IMR-90 (cell line): ENCODE data around the gene TNNI2. TPM values are rescaled to one million over a fixed set of nuclear protein-coding genes. Genes with fewer than 3 reads are reported as not detected.
A peak's percentile ranks its signal among the peaks of the same experiment; 100 is the strongest.

Experiments used
- ATAC-seq: fragments of 200-7000 bp; cut with Tn5 transposase; 2 replicates; pipeline ENCODE4 v1.9.1; 2020; ENCODE audit warnings: low read depth, mild to moderate bottlenecking, moderate library complexity
- BruUV-seq: library from RNA; stranded (reverse); fragments of 400-500 nt; replicated peaks from 2 replicates; lab custom pipeline; 2021; lab: Mats Ljungman, UMichigan
- CTCF ChIA-PET: fragments of 300-600 bp; formaldehyde crosslinking; extraction: SDS; loops from one replicate; lab custom pipeline; 2021; ENCODE audit warnings: antibody characterized with exemption; lab: Yijun Ruan, JAX
- POLR2A ChIA-PET: fragments of 300-600 bp; sonication (Branson Sonifier 250); formaldehyde crosslinking; loops from one replicate; lab custom pipeline; 2022; ENCODE audit warnings: antibody characterized with exemption; ENCODE audit not compliant: unreplicated experiment; lab: Charles Lee
- DNase-seq: peaks from one replicate; pipeline ENCODE4 v3.0.0; 2013
- H2AFZ ChIP-seq: replicated peaks from 2 replicates; pipeline ENCODE3; 2013; ENCODE audit warnings: low read length, mild to moderate bottlenecking; ENCODE audit not compliant: poor library complexity
- H2AK5ac ChIP-seq: 2 replicates; pipeline ENCODE4 v1.6.1; 2013; ENCODE audit warnings: low read depth, low read length, inconsistent platforms
- H2AK9ac ChIP-seq: replicated peaks from 2 replicates; pipeline ENCODE3; 2013; ENCODE audit warnings: mild to moderate bottlenecking, low read depth, low read length, moderate library complexity; ENCODE audit not compliant: poor library complexity
- H2BK120ac ChIP-seq: 2 replicates; pipeline ENCODE4 v1.6.1; 2013; ENCODE audit warnings: low read depth, low read length, inconsistent platforms
- H2BK15ac ChIP-seq: 3 replicates; pipeline ENCODE4 v1.6.1; 2013; ENCODE audit warnings: low read depth, low read length, inconsistent platforms
- H2BK20ac ChIP-seq: 2 replicates; pipeline ENCODE4 v1.6.1; 2013; ENCODE audit warnings: low read depth, mild to moderate bottlenecking, inconsistent platforms, low read length, moderate library complexity
- H2BK5ac ChIP-seq: 2 replicates; pipeline ENCODE4 v1.6.1; 2013; ENCODE audit warnings: mild to moderate bottlenecking, low read depth, low read length, inconsistent platforms; ENCODE audit not compliant: poor library complexity, severe bottlenecking
- H3K14ac ChIP-seq: replicated peaks from 2 replicates; pipeline ENCODE4 v1.6.1; 2013; ENCODE audit warnings: low read depth, low read length, inconsistent platforms
- H3K18ac ChIP-seq: 2 replicates; pipeline ENCODE4 v1.6.1; 2013; ENCODE audit warnings: low read depth, low read length, control low read depth
- H3K23ac ChIP-seq: 2 replicates; pipeline ENCODE4 v1.6.1; 2013; ENCODE audit warnings: low read depth, low read length, inconsistent platforms
- H3K27ac ChIP-seq: 2 replicates; pipeline ENCODE4 v1.5.1; 2013; ENCODE audit warnings: mild to moderate bottlenecking, control low read depth, low read length; ENCODE audit not compliant: insufficient read depth
- H3K27me3 ChIP-seq: 2 replicates; pipeline ENCODE4 v1.6.1; 2013; ENCODE audit warnings: low read length; ENCODE audit not compliant: control insufficient read depth, insufficient read depth
- H3K36me3 ChIP-seq: 2 replicates; pipeline ENCODE4 v1.6.1; 2013; ENCODE audit warnings: low read length, mixed read lengths; ENCODE audit not compliant: control insufficient read depth, insufficient read depth
- H3K4ac ChIP-seq: 2 replicates; pipeline ENCODE4 v1.6.1; 2013; ENCODE audit warnings: low read depth, low read length, inconsistent platforms
- H3K4me1 ChIP-seq: 2 replicates; pipeline ENCODE4 v1.6.1; 2013; ENCODE audit warnings: low read length, mixed read lengths; ENCODE audit not compliant: control insufficient read depth, insufficient read depth
- H3K4me2 ChIP-seq: 2 replicates; pipeline ENCODE4 v1.6.1; 2013; ENCODE audit warnings: low read depth, mild to moderate bottlenecking, control low read depth, low read length, moderate library complexity
- H3K4me3 ChIP-seq: 2 replicates; pipeline ENCODE4 v1.5.1; 2013; ENCODE audit warnings: low read depth, mild to moderate bottlenecking, control low read depth, low read length, moderate library complexity; ENCODE audit not compliant: insufficient read depth
- H3K56ac ChIP-seq: 2 replicates; pipeline ENCODE4 v1.6.1; 2013; ENCODE audit warnings: low read length, inconsistent platforms; ENCODE audit not compliant: insufficient read depth; ENCODE audit errors: extremely low read depth
- H3K79me1 ChIP-seq, 2 experiments: 2 replicates each; pipeline ENCODE4 v1.6.1; 2013; ENCODE audit warnings: low read length in 2 of 2, inconsistent platforms in 1 of 2, low read depth in 1 of 2
- H3K9ac ChIP-seq: 2 replicates; pipeline ENCODE4 v1.6.1; 2013; ENCODE audit warnings: low read depth, low read length, control low read depth
- H3K9me1 ChIP-seq: 2 replicates; pipeline ENCODE4 v1.6.1; 2013; ENCODE audit warnings: low read length, inconsistent platforms; ENCODE audit not compliant: insufficient read depth
- H3K9me3 ChIP-seq: 2 replicates; pipeline ENCODE4 v1.6.1; 2013; ENCODE audit warnings: low read length; ENCODE audit not compliant: control insufficient read depth, insufficient read depth
- H4K20me1 ChIP-seq: 2 replicates; pipeline ENCODE4 v1.6.1; 2013; ENCODE audit warnings: low read length, inconsistent platforms; ENCODE audit not compliant: insufficient read depth
- H4K5ac ChIP-seq: 2 replicates; pipeline ENCODE4 v1.6.1; 2013; ENCODE audit warnings: mild to moderate bottlenecking, low read depth, low read length, control low read depth
- H4K8ac ChIP-seq, 2 experiments: 2 replicates each; pipeline ENCODE4 v1.6.1; 2013; ENCODE audit warnings: low read depth in 2 of 2, low read length in 2 of 2, control low read depth in 1 of 2, inconsistent platforms in 1 of 2
- H4K91ac ChIP-seq: 2 replicates; pipeline ENCODE4 v1.6.1; 2013; ENCODE audit warnings: low read depth, low read length, inconsistent platforms; ENCODE audit not compliant: insufficient read depth
- BHLHE40 ChIP-seq: fragments of 150-350 bp; IDR thresholded peaks from 2 replicates; pipeline ENCODE4 v1.6.1; 2016; ENCODE audit warnings: mild to moderate bottlenecking, low read depth, low read length
- CHD1 ChIP-seq: IDR thresholded peaks from 2 replicates; pipeline ENCODE4 v1.6.1; 2012; ENCODE audit warnings: low read depth, low read length, improper control_type of control experiment
- MAFK ChIP-seq: IDR thresholded peaks from 2 replicates; pipeline ENCODE4 v1.6.1; 2012; ENCODE audit warnings: low read depth, low read length, improper control_type of control experiment
- MAZ ChIP-seq: IDR thresholded peaks from 2 replicates; pipeline ENCODE4 v1.6.1; 2012; ENCODE audit warnings: low read depth, mild to moderate bottlenecking, low read length, improper control_type of control experiment, moderate library complexity, borderline replicate concordance
- RAD21 ChIP-seq: IDR thresholded peaks from 2 replicates; pipeline ENCODE4 v1.6.1; 2012; ENCODE audit warnings: low read length, improper control_type of control experiment
- WGBS, 2 experiments: methylation state at CpG; one replicate each; pipeline versions ENCODE4 v1.1.5 to v1.1.7; 2013; ENCODE audit warnings: missing lambda C conversion rate in 2 of 2; ENCODE audit not compliant: insufficient read length in 1 of 2; ENCODE audit errors: extremely low coverage in 2 of 2; 5-methylcytosine and 5-hydroxymethylcytosine counted together
- dilution Hi-C: fragments of 300-500 bp; cut with HindIII; formaldehyde crosslinking; loops from one replicate; pipeline ENCODE4 v1.14.3; 2018; ENCODE audit warnings: low sequenced_read_pairs; ENCODE audit not compliant: unreplicated experiment
- in situ Hi-C: fragments of 300-500 bp; cut with MboI; formaldehyde crosslinking; loops from 3 replicates; pipeline ENCODE4 v1.14.3; 2019; ENCODE audit warnings: low sequenced_read_pairs, inconsistent platforms, mixed read lengths
- intact Hi-C: fragments of 100-400 bp; cut with micrococcal nuclease; formaldehyde crosslinking; loops from 2 replicates; pipeline ENCODE4 v1.10.0; 2022
- polyA plus RNA-seq, 3 experiments: library from polyadenylated mRNA; depleted of rRNA; stranded (reverse); fragments of >200 nt; gene quantifications; 2 replicates each; pipeline ENCODE4 v1.2.3, GENCODE V29; 2012; ENCODE audit warnings: low replicate concordance in 1 of 3
- total RNA-seq: library from RNA; depleted of rRNA; stranded (reverse); fragments of >200 nt; gene quantifications from 2 replicates; pipeline ENCODE4 v1.2.3, GENCODE V29; 2012

TNNI2 gene
- total and polyA plus RNA-seq, 2 of the 4 experiments (the other 2 are of a cell fraction), result not detected

- no peak overlapping the region for H3K27ac ChIP-seq
- in situ Hi-C loops, result no loop called here
- peaks cover 13% of the 10 kb centered on the region; the same call in 1 of the 2 replicates for H3K27me3 ChIP-seq
- H2AK9ac ChIP-seq, result no peak overlapping the region
- dilution Hi-C loops, result no loop called here
- TF ChIP-seq BHLHE40 (peak; percentile 53; the same call in 1 of the 2 replicates), CHD1 (no peak), MAZ (peak; percentile 34; the same call in 1 of the 2 replicates), MAFK (no peak), RAD21 (no peak)
- peak overlapping the region in 1 of 2 experiments; percentile 50; a peak in 1 of 4 replicates for H4K8ac ChIP-seq
- no peaks in the 10 kb centered on the region for H3K9me1 ChIP-seq
- H3K4ac ChIP-seq, result peak overlapping the region; percentile 39; the same call in 1 of the 2 replicates
- H2BK15ac ChIP-seq, result no peak overlapping the region
- no peak overlapping the region for H3K9ac ChIP-seq
- no peak overlapping the region for H3K56ac ChIP-seq
- ATAC-seq (peak; percentile 73), DNase-seq (peak; percentile 65)
- ChIA-PET POLR2A (no interaction called here), CTCF (interaction anchor here (1.1 to 1.6 kb wide), 2 partner anchors 133 to 176 kb away, joined by 3 to 5 read pairs; no protein-coding TSS in a partner anchor)
- H2AK5ac ChIP-seq, result peak overlapping the region; percentile 29; the same call in 1 of the 2 replicates
- H3K9me3 ChIP-seq, result no peaks in the 10 kb centered on the region
- no peaks in the 10 kb centered on the region for H4K20me1 ChIP-seq
- no peaks in the 10 kb centered on the region for H3K36me3 ChIP-seq
- peak overlapping the region; percentile 79 for H2BK120ac ChIP-seq
- no peak overlapping the region for H2BK5ac ChIP-seq
- no peak overlapping the region for H3K23ac ChIP-seq
- peak overlapping the region; percentile 34 for H4K5ac ChIP-seq
- WGBS, 2 experiments, result 33% methylated on average over 15 of the region's 27 CpGs; no CpG with 5 or more reads in 1 of the 2 experiments
- no peak overlapping the region; the same call in 1 of the 2 replicates for H2BK20ac ChIP-seq
- peak overlapping the region; percentile 69 for H4K91ac ChIP-seq
- H3K14ac ChIP-seq, result no peak overlapping the region; the same call in 1 of the 2 replicates
- peaks cover 15% of the 10 kb centered on the region for H3K4me1 ChIP-seq
- intact Hi-C loops, result loop anchor here (5.0 kb wide), 1 partner anchor 175 kb away; no protein-coding TSS in a partner anchor
- 0 out of 2 replicates have a peak overlapping the region, but pooled peaks have one; percentile 15 for H3K18ac ChIP-seq
- no peaks in the 10 kb centered on the region for H3K79me1 ChIP-seq
- H2AFZ ChIP-seq, result peak overlapping the region; percentile 83
- H3K4me2 ChIP-seq, result peak overlapping the region; percentile 15; the same call in 1 of the 2 replicates
- no TSS peak for BruUV-seq
- no peak overlapping the region for H3K4me3 ChIP-seq
Measured at GRCh38 chr11:1827095-1827813, 11.5 kb upstream of the TNNI2 start.
